Activated naive CD8-positive, alpha-beta T cell treated with anti-CD3 and anti-CD28 coated beads for 36 hours (primary cell): ENCODE data around the gene COL24A1. TPM values are rescaled to one million over a fixed set of nuclear protein-coding genes. Genes with fewer than 3 reads are reported as not detected.

Experiments used
- total RNA-seq, 2 experiments: library from RNA; stranded (reverse); gene quantifications; one replicate each; pipeline ENCODE4 v1.2.3, GENCODE V29; 2021

COL24A1 gene
- total RNA-seq, 2 experiments from 2014 or later: not detected

Other genes starting within 250 kb of the COL24A1 start
- 10 to 100 TPM; 16.9 to 18.0 TPM for gene ODF2L, start 239.6 kb upstream of the COL24A1 start, total RNA-seq